Measurements from ENCODE around the gene ZNF735. TPM values are rescaled to one million over a fixed set of nuclear protein-coding genes. Genes with fewer than 3 reads are reported as not detected.
"Not testable (repeated sequence)": the region's sequence is repeated elsewhere in the genome, so short reads cannot be mapped to it uniquely, and the experiment has no call there.

Gene ZNF735
- total and polyA plus RNA-seq, 7 experiments from 2014 or later: not detected

GRCh38 chr7:64192775-64193174 lies 14.2 kb upstream of the ZNF735 start:
- Mint-ChIP-seq H3K27me3 (no peaks in the 10 kb centered on the region), H3K36me3 (no peaks in the 10 kb centered on the region), H3K4me1 (no peaks in the 10 kb centered on the region), H3K27ac (no peak overlapping the region), H3K4me3 (no peak overlapping the region), H3K9me3 (peaks cover 0 to 52% (median 17%) of the 10 kb centered on the region in 11 donors)
- intact Hi-C loops (cut with micrococcal nuclease): no loop called here
- Histone ChIP-seq H3K36me3 (ENCODE audit: control insufficient read depth in 2 of 3, insufficient read depth in 3 of 3, low read length in 3 of 3) (no peaks in the 10 kb centered on the region), H3K9me3 (ENCODE audit: control insufficient read depth in 2 of 3, low read length in 3 of 3) (peaks cover 0 to 10% (median 0%) of the 10 kb centered on the region in 3 experiments), H3K27me3 (ENCODE audit: control insufficient read depth in 2 of 2, insufficient read depth in 2 of 2, low read length in 2 of 2) (no peaks in the 10 kb centered on the region), H3K27ac (ENCODE audit: low read depth, low read length) (no peak overlapping the region), H3K4me3 (ENCODE audit: low read length) (no peak overlapping the region), H3K4me1 (ENCODE audit: control insufficient read depth in 2 of 2, insufficient read depth in 2 of 2, low read length in 2 of 2) (no peaks in the 10 kb centered on the region)
- POLR2A ChIA-PET: no interaction called here
- DNase-seq (no peak), ATAC-seq (no peak)
- CTCF ChIA-PET: no interaction called here

DNA sequence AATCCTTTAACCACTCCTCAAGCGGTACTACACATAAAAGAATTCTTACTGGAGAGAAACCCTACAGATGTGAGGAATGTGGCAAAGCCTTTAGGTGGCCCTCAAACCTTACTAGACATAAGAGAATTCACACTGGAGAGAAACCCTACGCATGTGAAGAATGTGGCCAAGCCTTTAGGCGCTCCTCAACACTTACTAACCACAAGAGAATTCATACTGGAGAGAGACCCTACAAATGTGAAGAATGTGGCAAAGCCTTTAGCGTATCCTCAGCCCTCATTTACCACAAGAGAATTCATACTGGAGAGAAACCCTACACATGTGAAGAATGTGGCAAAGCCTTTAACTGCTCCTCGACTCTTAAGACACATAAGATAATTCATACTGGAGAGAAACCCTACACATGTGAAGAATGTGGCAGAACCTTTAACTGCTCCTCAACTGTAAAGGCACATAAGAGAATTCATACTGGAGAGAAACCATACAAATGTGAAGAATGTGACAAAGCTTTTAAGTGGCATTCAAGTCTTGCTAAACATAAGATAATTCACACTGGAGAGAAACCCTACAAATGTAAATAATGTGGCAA lies 12.8 kb downstream of the ZNF735 start:
- H3K4me3 ChIP-seq (ENCODE audit: low read length); H3K4me3 Mint-ChIP-seq; intact Hi-C loops (cut with micrococcal nuclease); H3K27me3 Mint-ChIP-seq; H3K27ac ChIP-seq (ENCODE audit: low read depth, low read length); H3K36me3 ChIP-seq (ENCODE audit: control insufficient read depth in 2 of 3, insufficient read depth in 3 of 3, low read length in 3 of 3); ATAC-seq; DNase-seq; CTCF ChIA-PET; POLR2A ChIA-PET; H3K27me3 ChIP-seq (ENCODE audit: control insufficient read depth in 2 of 2, insufficient read depth in 2 of 2, low read length in 2 of 2); H3K4me1 Mint-ChIP-seq; H3K4me1 ChIP-seq (ENCODE audit: control insufficient read depth in 2 of 2, insufficient read depth in 2 of 2, low read length in 2 of 2); H3K27ac Mint-ChIP-seq: not testable (repeated sequence)
- H3K36me3 Mint-ChIP-seq: peaks cover 0 to 12% (median 3%) of the 10 kb centered on the region in 5 donors
- H3K9me3 Mint-ChIP-seq: peaks cover 16 to 82% (median 35%) of the 10 kb centered on the region in 11 donors
- H3K9me3 ChIP-seq (ENCODE audit: control insufficient read depth in 2 of 3, low read length in 3 of 3): peaks cover 0 to 47% (median 0%) of the 10 kb centered on the region in 3 experiments

DNA sequence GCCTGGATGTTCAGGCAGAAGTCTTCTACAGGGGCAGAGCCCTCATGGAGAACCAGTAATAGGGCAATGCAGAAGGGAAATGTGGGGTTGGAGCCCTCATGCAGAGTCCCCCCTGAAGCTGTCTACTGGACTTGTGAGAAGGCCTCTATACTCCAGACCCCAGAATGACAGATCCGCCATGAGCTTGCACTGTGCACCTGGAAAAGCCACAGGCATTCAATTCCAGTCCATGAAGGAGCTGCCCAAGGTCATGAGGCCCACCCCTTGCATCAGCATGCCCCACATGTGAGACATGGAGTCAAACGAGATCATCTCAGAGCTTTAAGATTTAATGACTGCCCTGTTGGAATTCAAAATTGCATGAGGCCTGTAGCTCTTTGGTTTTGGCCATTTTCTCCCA lies 16.4 kb downstream of the ZNF735 start:
- Histone ChIP-seq H3K36me3 (ENCODE audit: control insufficient read depth in 2 of 3, insufficient read depth in 3 of 3, low read length in 3 of 3) (no peaks in the 10 kb centered on the region), H3K4me1 (ENCODE audit: control insufficient read depth in 2 of 2, insufficient read depth in 2 of 2, low read length in 2 of 2) (no peaks in the 10 kb centered on the region), H3K27me3 (ENCODE audit: control insufficient read depth in 2 of 2, insufficient read depth in 2 of 2, low read length in 2 of 2) (no peaks in the 10 kb centered on the region), H3K4me3 (ENCODE audit: low read length) (no peak overlapping the region), H3K27ac (ENCODE audit: low read depth, low read length) (no peak overlapping the region), H3K9me3 (ENCODE audit: control insufficient read depth in 2 of 3, low read length in 3 of 3) (peaks cover 0 to 59% (median 0%) of the 10 kb centered on the region in 3 experiments)
- DNase-seq: no peak
- Mint-ChIP-seq H3K27ac (no peak overlapping the region), H3K4me1 (no peaks in the 10 kb centered on the region), H3K9me3 (peaks cover 18 to 94% (median 39%) of the 10 kb centered on the region in 11 donors), H3K27me3 (no peaks in the 10 kb centered on the region), H3K4me3 (no peak overlapping the region), H3K36me3 (peaks cover 0 to 17% (median 3%) of the 10 kb centered on the region in 5 donors)
- CTCF ChIA-PET: no interaction called here
- ATAC-seq: no peak
- POLR2A ChIA-PET: no interaction called here
- intact Hi-C loops (cut with micrococcal nuclease): no loop called here

- peaks cover 8 to 83% (median 42%) of the 10 kb centered on the region in 11 donors for H3K9me3 Mint-ChIP-seq
- intact Hi-C loops (cut with micrococcal nuclease); DNase-seq; H3K4me3 ChIP-seq (ENCODE audit: low read length); H3K36me3 ChIP-seq (ENCODE audit: control insufficient read depth in 2 of 3, insufficient read depth in 3 of 3, low read length in 3 of 3); H3K27ac Mint-ChIP-seq; POLR2A ChIA-PET; CTCF ChIA-PET; H3K27ac ChIP-seq (ENCODE audit: low read depth, low read length); H3K4me1 Mint-ChIP-seq; H3K4me1 ChIP-seq (ENCODE audit: control insufficient read depth in 2 of 2, insufficient read depth in 2 of 2, low read length in 2 of 2); H3K4me3 Mint-ChIP-seq; H3K27me3 Mint-ChIP-seq; H3K36me3 Mint-ChIP-seq; H3K27me3 ChIP-seq (ENCODE audit: control insufficient read depth in 2 of 2, insufficient read depth in 2 of 2, low read length in 2 of 2); ATAC-seq: not testable (repeated sequence)
- peaks cover 0 to 26% (median 0%) of the 10 kb centered on the region in 3 experiments for H3K9me3 ChIP-seq (ENCODE audit: control insufficient read depth in 2 of 3, low read length in 3 of 3)
Observed at GRCh38 chr7:64228174-64228573, 21.2 kb downstream of the ZNF735 start, which contains the start of gene ZNF679. TSS of gene ZNF679 (plus strand) at chr7:64228474. CDS start at chr7:64249118, 20,644 bp downstream.

- no peaks in the 10 kb centered on the region for H3K27me3 Mint-ChIP-seq
- H3K4me3 Mint-ChIP-seq: no peak overlapping the region
- H3K9me3 ChIP-seq (ENCODE audit: control insufficient read depth in 2 of 3, low read length in 3 of 3): peaks cover 0 to 38% (median 0%) of the 10 kb centered on the region in 3 experiments
- no peaks in the 10 kb centered on the region for H3K27me3 ChIP-seq (ENCODE audit: control insufficient read depth in 2 of 2, insufficient read depth in 2 of 2, low read length in 2 of 2)
- H3K4me1 Mint-ChIP-seq: no peaks in the 10 kb centered on the region
- H3K36me3 Mint-ChIP-seq: peaks cover 0 to 7% (median 4%) of the 10 kb centered on the region in 5 donors
- H3K27ac Mint-ChIP-seq: no peak overlapping the region
- H3K9me3 Mint-ChIP-seq: peaks cover 5 to 79% (median 34%) of the 10 kb centered on the region in 11 donors
- no peaks in the 10 kb centered on the region for H3K36me3 ChIP-seq (ENCODE audit: control insufficient read depth in 2 of 3, insufficient read depth in 3 of 3, low read length in 3 of 3)
- DNase-seq (no peak), ATAC-seq (no peak)
- ChIA-PET POLR2A (no interaction called here), CTCF (no interaction called here)
- intact Hi-C loops (cut with micrococcal nuclease): no loop called here
- H3K27ac ChIP-seq (ENCODE audit: low read depth, low read length): no peak overlapping the region
- H3K4me1 ChIP-seq (ENCODE audit: control insufficient read depth in 2 of 2, insufficient read depth in 2 of 2, low read length in 2 of 2): no peaks in the 10 kb centered on the region
- H3K4me3 ChIP-seq (ENCODE audit: low read length): no peak overlapping the region
Observed at GRCh38 chr7:64266341-64266919, 59.4 kb downstream of the ZNF735 start.

Other genes starting within 250 kb of the ZNF735 start
- gene ZNF722, start 208.4 kb upstream of the ZNF735 start, total RNA-seq: not detected
- gene ZNF722, start 208.4 kb upstream of the ZNF735 start, polyA plus RNA-seq: not detected
- under 1 TPM; 0.12 to 0.67 (median 0.51) TPM for gene ZNF727, start 161.8 kb upstream of the ZNF735 start, total RNA-seq
- under 1 TPM in 1 of 2 donors, not detected in 1; 0.14 TPM for gene ZNF727, start 161.8 kb upstream of the ZNF735 start, polyA plus RNA-seq
- not detected for gene ZNF679, start 21.3 kb downstream of the ZNF735 start, total RNA-seq
- gene ZNF679, start 21.3 kb downstream of the ZNF735 start, polyA plus RNA-seq: not detected
- 10 to 100 TPM; 22.8 to 54.2 (median 35.8) TPM for gene ZNF736, start 106.8 kb downstream of the ZNF735 start, total RNA-seq
- gene ZNF736, start 106.8 kb downstream of the ZNF735 start, polyA plus RNA-seq: 1 to 10 TPM; 1.8 to 2.1 TPM

Measured in naive thymus-derived CD4-positive, alpha-beta T cell (primary cell).